ENCODE measurements around the gene PDE9A.

Gene PDE9A

DNA sequence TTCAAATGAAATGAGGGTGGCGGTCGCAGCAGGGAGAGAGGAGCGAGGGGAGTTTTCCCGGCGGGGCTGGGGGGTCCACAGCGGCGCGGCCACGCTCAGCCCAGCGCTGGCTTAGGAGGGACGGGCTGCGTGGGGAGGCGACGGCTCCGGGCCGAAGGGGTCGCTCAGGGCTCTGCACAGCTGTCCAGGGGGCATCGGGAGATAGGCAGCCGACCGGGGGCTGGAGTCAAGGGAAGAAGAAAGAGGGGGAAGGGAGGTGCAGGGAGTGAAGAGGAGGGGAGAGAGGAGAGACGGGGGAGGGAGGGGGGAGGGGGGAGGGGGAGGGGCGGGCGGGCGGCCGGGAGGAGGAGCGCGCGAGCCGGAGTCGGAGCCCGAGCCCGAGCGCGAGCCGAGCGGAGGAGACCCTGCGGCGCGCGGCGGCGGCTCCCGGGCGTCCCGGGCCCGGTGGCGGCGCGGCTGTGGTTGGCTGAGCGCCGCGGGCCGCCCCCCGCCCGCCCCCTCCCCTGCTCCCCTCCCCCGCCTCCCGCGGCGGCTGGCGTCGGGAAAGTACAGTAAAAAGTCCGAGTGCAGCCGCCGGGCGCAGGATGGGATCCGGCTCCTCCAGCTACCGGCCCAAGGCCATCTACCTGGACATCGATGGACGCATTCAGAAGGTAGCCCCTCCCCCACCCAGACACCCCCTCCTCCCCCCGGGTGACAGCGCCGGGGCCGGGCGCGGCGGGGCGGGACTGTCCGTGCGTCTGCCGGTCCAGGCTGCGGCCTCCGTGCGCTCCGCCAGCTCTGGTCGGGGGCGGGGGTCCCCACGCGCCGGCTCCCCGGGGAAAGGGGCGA is at the start of gene PDE9A:
TSS of gene PDE9A (plus strand) at position 391 of the 831 bp plus-strand sequence. CDS start at position 585, 194 bp downstream.
- no peaks in the 10 kb centered on the region for H3K9me2 ChIP-seq (replicated peaks; ENCODE audit: insufficient read depth, low read length)
- H3K4me2 ChIP-seq (ENCODE audit: low read depth, low read length) = no peak within 1 kb of the TSS
- H3K4me3 ChIP-seq (ENCODE audit: low read length) = no peak within 1 kb of the TSS
- no peak within 1 kb of the TSS for H3K9ac ChIP-seq (ENCODE audit: low read length)
- no peaks in the 10 kb centered on the region for H3K9me3 ChIP-seq (replicated peaks; ENCODE audit: insufficient read depth, low read length)
- TF ChIP-seq EZH2phosphoT487 (IDR thresholded peaks at IDR 0.05; ENCODE audit: low read length) = no peak
- TF ChIP-seq EZH2 (optimal IDR thresholded peaks at IDR 0.05; ENCODE audit: low read depth, low read length) = no peak
- TF ChIP-seq, protein P1, sequence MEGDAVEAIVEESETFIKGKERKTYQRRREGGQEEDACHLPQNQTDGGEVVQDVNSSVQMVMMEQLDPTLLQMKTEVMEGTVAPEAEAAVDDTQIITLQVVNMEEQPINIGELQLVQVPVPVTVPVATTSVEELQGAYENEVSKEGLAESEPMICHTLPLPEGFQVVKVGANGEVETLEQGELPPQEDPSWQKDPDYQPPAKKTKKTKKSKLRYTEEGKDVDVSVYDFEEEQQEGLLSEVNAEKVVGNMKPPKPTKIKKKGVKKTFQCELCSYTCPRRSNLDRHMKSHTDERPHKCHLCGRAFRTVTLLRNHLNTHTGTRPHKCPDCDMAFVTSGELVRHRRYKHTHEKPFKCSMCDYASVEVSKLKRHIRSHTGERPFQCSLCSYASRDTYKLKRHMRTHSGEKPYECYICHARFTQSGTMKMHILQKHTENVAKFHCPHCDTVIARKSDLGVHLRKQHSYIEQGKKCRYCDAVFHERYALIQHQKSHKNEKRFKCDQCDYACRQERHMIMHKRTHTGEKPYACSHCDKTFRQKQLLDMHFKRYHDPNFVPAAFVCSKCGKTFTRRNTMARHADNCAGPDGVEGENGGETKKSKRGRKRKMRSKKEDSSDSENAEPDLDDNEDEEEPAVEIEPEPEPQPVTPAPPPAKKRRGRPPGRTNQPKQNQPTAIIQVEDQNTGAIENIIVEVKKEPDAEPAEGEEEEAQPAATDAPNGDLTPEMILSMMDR (IDR thresholded peaks at IDR 0.05; ENCODE audit: low read length) = no peak
- no peaks in the 10 kb centered on the region for H3K79me2 ChIP-seq (ENCODE audit: low read length)
- no peak within 1 kb of the TSS for H2AFZ ChIP-seq (ENCODE audit: low read length)
- no peaks in the 10 kb centered on the region for H3K4me1 ChIP-seq (ENCODE audit: low read length)
- no peak within 1 kb of the TSS for H3K27ac ChIP-seq (ENCODE audit: low read length)
- peaks cover 94% of the 10 kb centered on the region for H3K27me3 ChIP-seq (replicated peaks; ENCODE audit: insufficient read depth, low read length)
- H3F3A ChIP-seq (ENCODE audit: insufficient read depth, low read length) = no peaks in the 10 kb centered on the region
- DNase-seq = no peak
- H4K20me1 ChIP-seq (ENCODE audit: insufficient read depth, low read length) = no peaks in the 10 kb centered on the region
- H3K36me3 ChIP-seq (replicated peaks; ENCODE audit: insufficient read depth, low read length) = no peaks in the 10 kb centered on the region

DNA sequence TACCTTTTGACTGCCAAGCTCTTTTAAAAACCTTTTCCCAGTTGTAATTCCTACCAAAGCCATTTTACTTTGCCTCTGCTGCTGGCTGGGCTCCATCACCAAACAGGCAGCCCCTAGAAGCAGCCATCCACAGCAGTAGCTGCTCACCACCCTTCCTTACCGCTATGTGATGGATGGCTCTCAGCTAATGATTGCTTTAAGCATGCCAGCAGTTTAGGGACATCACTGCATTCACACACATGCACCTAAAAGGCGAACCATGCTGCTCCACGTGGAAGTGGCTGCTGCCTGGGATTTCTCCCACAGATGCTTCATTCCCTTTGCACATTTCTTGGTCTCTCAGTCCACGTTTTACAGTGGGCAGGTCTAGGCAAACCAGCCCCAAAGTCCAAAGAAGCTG is 46.3 kb upstream of the PDE9A start:
- Histone ChIP-seq H3K27ac (ENCODE audit: low read length) (no peak overlapping the region), H3K9ac (ENCODE audit: low read length) (no peak overlapping the region), H3K4me1 (ENCODE audit: low read length) (no peaks in the 10 kb centered on the region), H2AFZ (ENCODE audit: low read length) (no peak overlapping the region), H3K4me2 (ENCODE audit: low read depth, low read length) (no peak overlapping the region), H3K4me3 (ENCODE audit: low read length) (no peak overlapping the region), H4K20me1 (ENCODE audit: insufficient read depth, low read length) (no peaks in the 10 kb centered on the region), H3F3A (ENCODE audit: insufficient read depth, low read length) (no peaks in the 10 kb centered on the region), H3K9me2 (replicated peaks; ENCODE audit: insufficient read depth, low read length) (no peaks in the 10 kb centered on the region), H3K36me3 (replicated peaks; ENCODE audit: insufficient read depth, low read length) (no peaks in the 10 kb centered on the region), H3K9me3 (replicated peaks; ENCODE audit: insufficient read depth, low read length) (no peaks in the 10 kb centered on the region), H3K27me3 (replicated peaks; ENCODE audit: insufficient read depth, low read length) (peaks cover 91% of the 10 kb centered on the region), H3K79me2 (ENCODE audit: low read length) (no peaks in the 10 kb centered on the region)
- TF ChIP-seq EZH2 (optimal IDR thresholded peaks at IDR 0.05; ENCODE audit: low read depth, low read length) = no peak
- TF ChIP-seq, protein P1 (IDR thresholded peaks at IDR 0.05; ENCODE audit: low read length) = no peak
- TF ChIP-seq EZH2phosphoT487 (IDR thresholded peaks at IDR 0.05; ENCODE audit: low read length) = no peak
- no peak for DNase-seq

DNA sequence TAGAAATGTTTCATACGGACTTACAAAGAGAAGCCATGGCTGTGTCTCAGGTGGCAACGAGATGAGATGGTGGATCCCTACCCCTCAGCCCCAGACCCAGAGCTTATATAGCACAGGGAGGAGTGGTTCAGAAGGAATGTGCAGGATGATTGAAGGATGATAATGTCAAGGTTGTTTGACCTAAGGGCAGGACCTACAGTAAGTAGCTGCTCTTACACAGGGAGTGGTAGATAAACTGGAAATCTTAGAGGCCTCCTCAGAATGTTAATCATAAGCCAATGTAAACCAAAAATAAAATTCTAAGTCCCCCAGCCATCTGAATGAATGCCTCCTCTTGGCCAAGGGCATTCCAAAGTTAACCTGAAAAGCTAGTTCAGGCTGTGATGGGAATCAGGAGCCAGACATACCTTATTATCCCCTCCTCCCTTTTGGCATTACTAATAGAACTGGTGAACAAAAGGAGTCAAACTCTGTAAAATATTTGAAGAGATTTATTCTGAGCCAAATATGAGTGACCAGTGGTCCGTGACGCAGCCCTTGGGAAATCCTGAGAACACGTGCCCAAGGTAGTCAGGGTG is 45.8 kb upstream of the PDE9A start:
- Histone ChIP-seq H3K9ac (ENCODE audit: low read length) (no peak overlapping the region), H3F3A (ENCODE audit: insufficient read depth, low read length) (no peaks in the 10 kb centered on the region), H3K4me1 (ENCODE audit: low read length) (no peaks in the 10 kb centered on the region), H3K36me3 (replicated peaks; ENCODE audit: insufficient read depth, low read length) (no peaks in the 10 kb centered on the region), H2AFZ (ENCODE audit: low read length) (no peak overlapping the region), H3K27ac (ENCODE audit: low read length) (no peak overlapping the region), H4K20me1 (ENCODE audit: insufficient read depth, low read length) (no peaks in the 10 kb centered on the region), H3K27me3 (replicated peaks; ENCODE audit: insufficient read depth, low read length) (peaks cover 91% of the 10 kb centered on the region), H3K79me2 (ENCODE audit: low read length) (no peaks in the 10 kb centered on the region), H3K4me2 (ENCODE audit: low read depth, low read length) (no peak overlapping the region), H3K4me3 (ENCODE audit: low read length) (no peak overlapping the region), H3K9me2 (replicated peaks; ENCODE audit: insufficient read depth, low read length) (no peaks in the 10 kb centered on the region), H3K9me3 (replicated peaks; ENCODE audit: insufficient read depth, low read length) (no peaks in the 10 kb centered on the region)
- DNase-seq = no peak
- TF ChIP-seq, protein P1 (IDR thresholded peaks at IDR 0.05; ENCODE audit: low read length) = no peak
- no peak for TF ChIP-seq EZH2 (optimal IDR thresholded peaks at IDR 0.05; ENCODE audit: low read depth, low read length)
- TF ChIP-seq EZH2phosphoT487 (IDR thresholded peaks at IDR 0.05; ENCODE audit: low read length) = no peak
